ENCODE results near the gene HOXB1. TPM values are rescaled to one million over a fixed set of nuclear protein-coding genes. Genes with fewer than 3 reads are reported as not detected.

HOXB1 gene
- total and polyA plus RNA-seq, 2 donors (not counting 3 experiments of a cell fraction or from before 2014, with no cell fraction given): not detected

GRCh38 chr17:48549281-48549630 is 18.4 kb upstream of the HOXB1 start:
- Histone ChIP-seq H3K79me2 (ENCODE audit: control insufficient read depth, insufficient read depth, low read length) (peaks cover 47% of the 10 kb centered on the region), H3K27ac (ENCODE audit: insufficient read depth, low read depth, low read length) (no peak overlapping the region)

More at GRCh38 chr17:48549281-48549630, 18.4 kb upstream of the HOXB1 start:
- ChIA-PET POLR2A (no interaction called here), CTCF (interaction anchor here (0.9 to 3.8 kb wide), 3 partner anchors 19 to 334 kb away, joined by 3 to 28 read pairs (median 6); no protein-coding TSS in a partner anchor)
- FAIRE-seq (no peak), DNase-seq (ENCODE audit: low read depth, low spot score) (no peak)
- intact Hi-C loops (cut with micrococcal nuclease) (loop anchor here (2.0 kb wide), 1 partner anchor 14 kb away; no protein-coding TSS in a partner anchor), dilution Hi-C loops (cut with MboI; ENCODE audit: extremely low pct_ligation_motif_present, low sequenced_read_pairs) (no loop called here)
- no peaks in the 10 kb centered on the region for H3K9me3 ChIP-seq (replicated peaks; ENCODE audit: control insufficient read depth, insufficient read depth, low read length)
- H4K20me1 ChIP-seq (replicated peaks; ENCODE audit: control insufficient read depth, extremely low read depth, insufficient read depth, low read length): no peaks in the 10 kb centered on the region
- BruUV-seq (replicated peaks): no TSS peak
- H3K4me2 ChIP-seq (ENCODE audit: insufficient read depth, low read length): no peak overlapping the region
- H3K9ac ChIP-seq (replicated peaks; ENCODE audit: extremely low read depth, insufficient read depth, low read length): no peak overlapping the region
- H3K4me1 ChIP-seq (ENCODE audit: control insufficient read depth, extremely low read depth, insufficient read depth, low read length): peaks cover 40% of the 10 kb centered on the region
- H3K9me1 ChIP-seq (replicated peaks; ENCODE audit: control insufficient read depth, extremely low read depth, insufficient read depth, low read length): no peaks in the 10 kb centered on the region
- no peaks in the 10 kb centered on the region for H3K27me3 ChIP-seq (ENCODE audit: control insufficient read depth in 2 of 2, insufficient read depth in 2 of 2, low read length in 2 of 2)
- TF ChIP-seq POLR2AphosphoS5 (IDR thresholded peaks at IDR 0.05; ENCODE audit: insufficient read depth, low read depth, low read length) (no peak), GATA2 (IDR thresholded peaks at IDR 0.05; ENCODE audit: insufficient read depth, insufficient read length, low read depth, low read length) (no peak), CTCF (IDR thresholded peaks at IDR 0.05; ENCODE audit: extremely low read depth in 1 of 2, insufficient read depth in 1 of 2, low read depth in 1 of 2, low read length in 2 of 2) (no peak)
- H3K4me3 ChIP-seq (replicated peaks in 1 of 3; ENCODE audit: insufficient read depth in 1 of 3, low read depth in 1 of 3, low read length in 3 of 3): no peak overlapping the region
- H3K36me3 ChIP-seq (ENCODE audit: control insufficient read depth in 2 of 2, extremely low read depth in 1 of 2, insufficient read depth in 2 of 2, low read length in 2 of 2): peaks cover 10 to 14% of the 10 kb centered on the region in 2 experiments
- no peak overlapping the region for H2AFZ ChIP-seq (ENCODE audit: low read depth, low read length)
